Karpas-422 (cell line): ENCODE data around the gene KANK3. TPM values are rescaled to one million over a fixed set of nuclear protein-coding genes. Genes with fewer than 3 reads are reported as not detected.

Source experiments
- DNase-seq: peaks from one replicate; pipeline ENCODE4 v3.0.0-alpha.2; 2015
- H2AFZ ChIP-seq: fragments of 200-600 bp; sonication (generic); 2 replicates; pipeline ENCODE4 v1.6.1; 2014; ENCODE audit warnings: antibody characterized with exemption, low read length, mixed read lengths
- H3K27ac ChIP-seq: fragments of 200-600 bp; sonication (generic); 2 replicates; pipeline ENCODE4 v1.5.1; 2014; ENCODE audit warnings: mild to moderate bottlenecking, low read length, moderate library complexity
- H3K27me3 ChIP-seq: fragments of 200-600 bp; sonication (generic); 2 replicates; pipeline ENCODE4 v1.6.1; 2014; ENCODE audit warnings: low read length, mixed read lengths
- H3K36me3 ChIP-seq: fragments of 200-600 bp; sonication (generic); 2 replicates; pipeline ENCODE4 v1.6.1; 2014; ENCODE audit warnings: low read length, mixed read lengths; ENCODE audit not compliant: insufficient read depth
- H3K4me1 ChIP-seq: fragments of 200-600 bp; sonication (generic); 2 replicates; pipeline ENCODE4 v1.6.1; 2014; ENCODE audit warnings: mild to moderate bottlenecking, low read length, mixed read lengths
- H3K4me2 ChIP-seq: fragments of 200-600 bp; sonication (generic); 2 replicates; pipeline ENCODE4 v1.6.1; 2014; ENCODE audit warnings: low read length, low read depth, mild to moderate bottlenecking; ENCODE audit not compliant: poor library complexity, severe bottlenecking
- H3K4me3 ChIP-seq: fragments of 200-600 bp; sonication (generic); 2 replicates; pipeline ENCODE4 v1.5.1; 2014; ENCODE audit warnings: mild to moderate bottlenecking, antibody characterized with exemption, low read length, mixed read lengths
- H3K79me2 ChIP-seq: fragments of 200-600 bp; sonication (generic); 2 replicates; pipeline ENCODE4 v1.6.1; 2014; ENCODE audit warnings: mild to moderate bottlenecking, low read length, mixed read lengths
- H3K9ac ChIP-seq: fragments of 200-600 bp; sonication (generic); 2 replicates; pipeline ENCODE4 v1.6.0; 2014; ENCODE audit warnings: low read length
- H3K9me2 ChIP-seq: fragments of 200-600 bp; sonication (generic), shearing (Covaris generic); replicated peaks from 2 replicates; pipeline ENCODE4 v1.6.0; 2014; ENCODE audit warnings: mild to moderate bottlenecking, low read length, moderate library complexity; ENCODE audit not compliant: insufficient read depth
- H3K9me3 ChIP-seq: fragments of 300-700, 200-600 bp; sonication (generic); 2 replicates; pipeline ENCODE4 v1.6.1; 2014; ENCODE audit warnings: low read length, mixed read lengths
- H4K20me1 ChIP-seq: fragments of 200-600 bp; sonication (generic); 2 replicates; pipeline ENCODE4 v1.6.1; 2014; ENCODE audit warnings: mild to moderate bottlenecking, antibody characterized with exemption, low read length, low read depth; ENCODE audit not compliant: insufficient read depth
- total RNA-seq: library from RNA; depleted of rRNA; stranded (reverse); fragments of >200 nt; shearing (Covaris generic); gene quantifications from 2 replicates; pipeline ENCODE4 v1.2.3, GENCODE V29; 2014; ENCODE audit warnings: low replicate concordance

KANK3 gene
- total RNA-seq, 1 experiment from 2014 or later = not detected

DNA sequence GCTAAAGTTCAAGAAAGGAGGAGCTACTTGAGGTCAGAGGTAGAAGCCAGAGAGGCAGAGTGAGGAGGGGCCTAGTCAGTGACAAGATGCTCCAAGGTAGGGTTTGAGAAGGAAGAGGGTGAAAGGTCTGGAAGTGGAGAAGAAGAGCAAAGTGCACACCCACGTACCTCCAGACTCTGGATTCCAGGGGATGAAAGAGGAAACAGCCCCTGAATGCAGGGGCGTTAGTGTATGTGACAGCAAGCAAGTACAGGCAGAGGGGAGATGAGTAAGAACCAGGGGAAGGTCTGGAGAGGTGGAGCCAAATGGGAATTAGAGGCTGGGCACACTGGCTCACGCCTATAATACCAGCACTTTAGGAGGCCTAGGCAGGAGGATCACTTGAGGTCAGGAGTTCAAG lies 13.1 kb downstream of the KANK3 start:
- Histone ChIP-seq H3K9me3 (no peaks in the 10 kb centered on the region), H3K27me3 (no peaks in the 10 kb centered on the region), H3K9ac (no peak overlapping the region), H3K27ac (no peak overlapping the region), H2AFZ (no peak overlapping the region), H4K20me1 (no peaks in the 10 kb centered on the region), H3K9me2 (no peaks in the 10 kb centered on the region), H3K4me1 (peaks cover under 1% of the 10 kb centered on the region), H3K4me3 (no peak overlapping the region), H3K36me3 (no peaks in the 10 kb centered on the region), H3K79me2 (no peaks in the 10 kb centered on the region), H3K4me2 (no peak overlapping the region)
- DNase-seq = peak; percentile 39

DNA sequence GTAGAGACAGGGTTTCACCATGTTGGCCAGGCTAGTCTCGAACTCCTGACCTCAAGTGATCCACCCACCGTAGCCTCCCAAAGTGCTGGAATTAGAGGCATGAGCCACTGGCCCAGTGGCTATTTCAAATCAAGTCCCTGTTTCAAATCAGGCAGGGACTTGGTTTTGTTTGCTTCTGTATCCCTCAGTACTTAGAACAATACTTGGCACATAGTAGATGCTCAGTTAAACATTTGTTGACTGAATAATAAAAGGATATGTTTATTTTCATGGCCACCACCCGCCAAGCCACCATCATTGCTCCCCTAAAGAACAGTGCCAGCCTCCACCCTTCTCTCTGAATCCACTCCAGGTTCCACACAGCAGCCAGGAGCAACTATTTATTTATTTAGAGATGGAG lies 17.6 kb downstream of the KANK3 start:
- Histone ChIP-seq H3K79me2 (peaks cover 22% of the 10 kb centered on the region), H4K20me1 (peaks cover 19% of the 10 kb centered on the region), H3K4me1 (peaks cover 29% of the 10 kb centered on the region), H3K27ac (no peak overlapping the region), H2AFZ (no peak overlapping the region), H3K4me3 (no peak overlapping the region), H3K27me3 (no peaks in the 10 kb centered on the region), H3K36me3 (peaks cover 19% of the 10 kb centered on the region), H3K9me3 (no peaks in the 10 kb centered on the region), H3K9me2 (no peaks in the 10 kb centered on the region), H3K4me2 (no peak overlapping the region), H3K9ac (no peak overlapping the region)
- no peak for DNase-seq

DNA sequence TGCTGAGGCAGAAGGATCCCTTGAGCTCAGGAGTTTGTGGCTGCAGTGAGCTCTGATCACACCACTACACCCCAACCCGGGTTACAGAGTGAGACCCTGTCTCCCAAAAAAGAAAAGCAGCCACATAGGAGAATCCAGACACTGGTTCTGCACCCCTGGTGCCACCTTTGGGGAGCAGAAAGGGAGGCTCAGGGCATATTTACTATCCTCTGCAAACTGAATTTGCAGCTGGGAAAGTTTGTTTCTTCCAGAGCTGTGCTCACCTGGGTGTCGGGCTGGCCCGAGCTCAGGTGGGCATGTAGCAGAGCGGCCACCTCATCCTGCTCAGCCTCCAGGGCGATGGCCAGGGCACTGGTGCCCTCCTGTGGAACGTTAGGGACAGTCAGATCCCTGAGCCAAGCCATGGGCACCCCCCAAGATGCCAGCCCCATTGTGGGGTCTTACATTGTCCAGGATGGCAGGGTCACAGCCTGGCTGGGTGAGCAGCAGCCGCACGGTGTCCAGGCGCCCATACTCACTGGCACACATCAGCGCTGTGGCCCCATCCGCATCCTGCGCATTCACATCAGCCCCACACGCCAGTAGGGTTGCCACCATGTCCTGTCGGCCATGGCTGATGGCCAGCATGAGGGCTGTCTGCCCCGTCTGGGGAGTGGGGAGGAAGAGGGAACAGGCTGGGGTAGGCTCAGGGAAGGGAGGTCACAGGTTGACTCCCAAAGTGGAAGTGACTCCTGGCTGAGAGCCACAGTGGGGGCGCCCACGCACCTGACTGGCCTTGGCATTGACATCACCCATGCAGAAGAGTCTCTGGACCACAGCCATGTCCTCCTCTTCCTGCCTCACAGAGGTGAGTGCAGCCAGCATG lies 18.6 kb downstream of the KANK3 start:
- Histone ChIP-seq H3K27ac (no peak overlapping the region), H3K4me3 (no peak overlapping the region), H3K9ac (no peak overlapping the region), H3K27me3 (no peaks in the 10 kb centered on the region), H3K4me1 (peaks cover 39% of the 10 kb centered on the region), H3K4me2 (no peak overlapping the region), H3K9me2 (no peaks in the 10 kb centered on the region), H3K9me3 (no peaks in the 10 kb centered on the region), H3K36me3 (peaks cover 19% of the 10 kb centered on the region), H4K20me1 (peaks cover 19% of the 10 kb centered on the region), H3K79me2 (peaks cover 32% of the 10 kb centered on the region), H2AFZ (no peak overlapping the region)
- peak; percentile 69 for DNase-seq

GRCh38 chr19:8323781-8324185 lies 19.3 kb downstream of the KANK3 start:
- no peak overlapping the region for H2AFZ ChIP-seq
- H3K36me3 ChIP-seq = peaks cover 19% of the 10 kb centered on the region
- H3K4me3 ChIP-seq = no peak overlapping the region
- H3K27me3 ChIP-seq = no peaks in the 10 kb centered on the region
- H3K4me2 ChIP-seq = peak overlapping the region; percentile 93
- H3K27ac ChIP-seq = no peak overlapping the region
- peaks cover 40% of the 10 kb centered on the region for H3K4me1 ChIP-seq
- H3K9me3 ChIP-seq = no peaks in the 10 kb centered on the region
- H3K79me2 ChIP-seq = peaks cover 37% of the 10 kb centered on the region
- H4K20me1 ChIP-seq = peaks cover 19% of the 10 kb centered on the region
- DNase-seq = peak; percentile 51
- no peaks in the 10 kb centered on the region for H3K9me2 ChIP-seq
- H3K9ac ChIP-seq = no peak overlapping the region

DNA sequence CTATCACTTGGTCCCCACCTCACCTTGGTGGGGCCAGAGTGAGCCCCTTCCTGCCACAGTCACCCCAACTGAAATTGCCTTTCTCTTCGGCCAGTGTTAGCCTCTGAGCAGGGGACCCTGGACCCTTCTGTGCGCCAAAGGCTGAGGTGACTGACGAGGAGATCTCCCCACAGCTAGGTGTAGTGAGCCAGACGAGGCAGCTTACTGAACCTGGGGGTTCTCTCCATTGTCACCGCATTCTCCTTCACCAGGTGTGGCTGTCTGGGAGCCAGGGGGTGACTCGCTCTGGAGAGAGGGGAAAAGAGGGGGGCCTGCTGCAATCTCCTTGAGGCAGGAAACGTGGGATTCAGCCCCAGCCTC lies 20.4 kb downstream of the KANK3 start:
- Histone ChIP-seq H3K4me3 (peak overlapping the region; percentile 98), H3K9me2 (no peaks in the 10 kb centered on the region), H3K79me2 (peaks cover 38% of the 10 kb centered on the region), H3K4me1 (peaks cover 40% of the 10 kb centered on the region), H3K4me2 (peak overlapping the region; percentile 93), H3K27ac (no peak overlapping the region), H3K27me3 (no peaks in the 10 kb centered on the region), H3K9me3 (no peaks in the 10 kb centered on the region), H3K9ac (peak overlapping the region; percentile 97), H4K20me1 (peaks cover 19% of the 10 kb centered on the region), H2AFZ (no peak overlapping the region), H3K36me3 (peaks cover 19% of the 10 kb centered on the region)
- no peak for DNase-seq

DNA sequence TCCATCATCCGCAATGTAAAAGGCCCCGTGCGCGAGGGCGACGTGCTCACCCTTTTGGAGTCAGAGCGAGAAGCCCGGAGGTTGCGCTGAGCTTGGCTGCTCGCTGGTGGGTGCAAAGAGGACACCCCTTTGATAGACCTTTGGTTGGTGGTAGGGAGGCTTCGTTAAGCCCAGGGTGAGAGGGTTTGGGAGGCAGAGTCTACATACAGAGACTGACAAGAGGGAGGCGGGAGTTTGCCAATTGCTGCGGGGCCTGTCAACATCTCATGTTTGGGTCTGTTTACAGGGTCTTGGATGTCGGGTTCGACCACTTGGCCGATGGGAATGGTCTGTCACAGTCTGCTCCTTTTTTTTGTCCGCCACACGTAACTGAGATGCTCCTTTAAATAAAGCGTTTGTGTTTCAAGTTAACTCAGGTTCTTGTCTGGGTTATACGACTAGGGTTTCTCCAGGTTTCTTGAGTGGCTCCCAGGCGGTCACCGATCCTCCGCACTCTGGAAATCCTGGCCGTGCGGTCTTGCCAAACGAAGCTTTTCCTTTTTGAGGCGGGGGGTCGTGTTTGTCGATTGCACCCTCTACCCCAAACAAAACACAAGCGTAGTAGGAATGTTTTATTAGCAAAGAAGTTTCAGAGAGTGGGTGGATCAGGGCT lies 20.9 kb downstream of the KANK3 start:
- no peaks in the 10 kb centered on the region for H3K27me3 ChIP-seq
- H3K9me2 ChIP-seq = no peaks in the 10 kb centered on the region
- no peak overlapping the region for H2AFZ ChIP-seq
- H3K4me1 ChIP-seq = peaks cover 40% of the 10 kb centered on the region
- peak overlapping the region; percentile 98 for H3K4me3 ChIP-seq
- peaks cover 19% of the 10 kb centered on the region for H4K20me1 ChIP-seq
- H3K79me2 ChIP-seq = peaks cover 42% of the 10 kb centered on the region
- no peak for DNase-seq
- H3K4me2 ChIP-seq = peak overlapping the region; percentile 93
- peaks cover 19% of the 10 kb centered on the region for H3K36me3 ChIP-seq
- H3K9me3 ChIP-seq = no peaks in the 10 kb centered on the region
- H3K27ac ChIP-seq = no peak overlapping the region; the same call in 1 of the 2 replicates
- H3K9ac ChIP-seq = peak overlapping the region; percentile 97

GRCh38 chr19:8321067-8321985 lies 21.7 kb downstream of the KANK3 start, which contains the start of the genes NDUFA7 and RPS28:
Gene NDUFA7 (minus strand): TSS chr19:8321375. CDS start chr19:8321358, 17 bp downstream.
Gene RPS28 (plus strand): TSS chr19:8321496. CDS start chr19:8321531, 35 bp downstream.
- peak; percentile 99 for DNase-seq
- H4K20me1 ChIP-seq = peaks cover 19% of the 10 kb centered on the region
- H3K9ac ChIP-seq = peak within 1 kb of the TSS; percentile 97
- no peaks in the 10 kb centered on the region for H3K9me3 ChIP-seq
- H3K4me1 ChIP-seq = peaks cover 40% of the 10 kb centered on the region
- peak within 1 kb of the TSS; percentile 32; the same call in 1 of the 2 replicates for H3K27ac ChIP-seq
- H3K36me3 ChIP-seq = peaks cover 19% of the 10 kb centered on the region
- H3K9me2 ChIP-seq = no peaks in the 10 kb centered on the region
- peak within 1 kb of the TSS; percentile 98 for H3K4me3 ChIP-seq
- peaks cover 42% of the 10 kb centered on the region for H3K79me2 ChIP-seq
- H2AFZ ChIP-seq = peak within 1 kb of the TSS; percentile 17; the same call in 1 of the 2 replicates
- H3K4me2 ChIP-seq = peak within 1 kb of the TSS; percentile 94
- H3K27me3 ChIP-seq = no peaks in the 10 kb centered on the region
